ENCODE measurements around the gene LRRC10B.

Gene LRRC10B

GRCh38 chr11:61496602-61497400 lies 11.7 kb upstream of the LRRC10B start:
- ATAC-seq (no peak), DNase-seq (no peak)
- Mint-ChIP-seq H3K27ac (no peak overlapping the region), H3K27me3 (no peaks in the 10 kb centered on the region), H3K4me1 (no peaks in the 10 kb centered on the region), H3K9me3 (no peaks in the 10 kb centered on the region), H3K4me3 (no peak overlapping the region)

GRCh38 chr11:61497473-61497872 lies 11.1 kb upstream of the LRRC10B start:
- Mint-ChIP-seq H3K4me3 (no peak overlapping the region), H3K9me3 (no peaks in the 10 kb centered on the region), H3K27me3 (no peaks in the 10 kb centered on the region), H3K4me1 (no peaks in the 10 kb centered on the region), H3K27ac (no peak overlapping the region)
- ATAC-seq (no peak), DNase-seq (no peak)

DNA sequence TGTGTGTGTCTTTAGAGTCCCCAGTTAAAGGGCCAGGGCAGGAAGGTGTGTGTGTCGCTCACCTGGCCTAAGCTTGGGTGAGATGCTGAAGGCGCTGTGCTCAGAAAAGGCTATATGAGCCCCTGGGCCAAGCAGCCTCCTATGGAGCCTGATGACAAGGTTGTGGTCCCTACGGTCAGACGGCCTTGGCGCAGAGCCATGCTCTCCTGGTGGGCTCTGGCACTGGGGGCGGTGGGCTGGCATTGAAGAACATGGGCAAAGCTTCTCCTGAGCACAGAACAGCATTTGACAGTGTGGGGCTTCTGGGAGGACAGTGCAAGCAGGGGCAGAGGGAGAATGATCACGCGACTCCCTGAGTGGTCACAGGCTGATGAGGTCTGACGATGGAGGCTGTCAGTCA lies 10.7 kb upstream of the LRRC10B start:
- Mint-ChIP-seq H3K4me1 (no peaks in the 10 kb centered on the region), H3K27me3 (no peaks in the 10 kb centered on the region), H3K27ac (no peak overlapping the region), H3K4me3 (no peak overlapping the region), H3K9me3 (no peaks in the 10 kb centered on the region)
- DNase-seq, result no peak
- ATAC-seq, result no peak

- H3K4me3 Mint-ChIP-seq, result no peak overlapping the region
- ATAC-seq (no peak), DNase-seq (no peak)
- no peaks in the 10 kb centered on the region for H3K4me1 Mint-ChIP-seq
- H3K9me3 Mint-ChIP-seq, result no peaks in the 10 kb centered on the region
- no peak overlapping the region for H3K27ac Mint-ChIP-seq
- no peaks in the 10 kb centered on the region for H3K27me3 Mint-ChIP-seq
Observed at GRCh38 chr11:61498767-61499341, 9.7 kb upstream of the LRRC10B start.

GRCh38 chr11:61499816-61500491 lies 8.6 kb upstream of the LRRC10B start:
- DNase-seq (no peak), ATAC-seq (no peak)
- H3K4me1 Mint-ChIP-seq, result no peaks in the 10 kb centered on the region
- H3K27me3 Mint-ChIP-seq, result peaks cover 2% of the 10 kb centered on the region
- no peak overlapping the region for H3K4me3 Mint-ChIP-seq
- H3K27ac Mint-ChIP-seq, result no peak overlapping the region
- no peaks in the 10 kb centered on the region for H3K9me3 Mint-ChIP-seq

DNA sequence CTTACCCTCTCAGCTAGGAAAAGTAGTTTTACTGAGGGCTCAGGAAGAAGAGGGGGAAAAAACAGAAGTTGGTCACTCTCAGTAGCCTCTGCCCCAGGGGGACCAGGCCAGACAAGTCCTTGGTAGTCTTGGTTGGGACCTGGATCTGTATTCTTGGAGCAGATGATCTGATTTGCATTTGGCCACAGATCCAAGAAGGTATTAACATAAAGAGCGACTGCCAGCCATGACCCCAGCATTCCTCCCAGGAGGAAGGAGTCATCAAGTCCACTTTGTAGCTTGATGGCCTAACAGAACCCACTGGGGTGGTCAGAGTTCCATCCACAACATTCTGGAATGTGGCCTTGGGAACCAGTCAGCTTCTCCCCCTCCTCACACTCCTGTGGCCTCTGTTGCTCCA lies 6.0 kb upstream of the LRRC10B start:
- ATAC-seq, result no peak
- no peaks in the 10 kb centered on the region for H3K9me3 Mint-ChIP-seq

GRCh38 chr11:61503135-61503770 lies 5.3 kb upstream of the LRRC10B start:
- Mint-ChIP-seq H3K4me1 (peaks cover 8% of the 10 kb centered on the region), H3K9me3 (no peaks in the 10 kb centered on the region), H3K27ac (no peak overlapping the region), H3K27me3 (peaks cover 35% of the 10 kb centered on the region), H3K4me3 (no peak overlapping the region)
- no peak for ATAC-seq
- DNase-seq, result no peak

More for the DNA sequence above, 6.0 kb upstream of the LRRC10B start:
- Mint-ChIP-seq H3K4me1 (peaks cover under 1% of the 10 kb centered on the region), H3K4me3 (no peak overlapping the region), H3K27ac (no peak overlapping the region), H3K27me3 (peaks cover 28% of the 10 kb centered on the region)
- DNase-seq, result no peak

- Mint-ChIP-seq H3K9me3 (no peaks in the 10 kb centered on the region), H3K27ac (no peak overlapping the region), H3K4me3 (no peak overlapping the region), H3K4me1 (peaks cover 15% of the 10 kb centered on the region), H3K27me3 (peaks cover 48% of the 10 kb centered on the region)
- DNase-seq, result no peak
- ATAC-seq, result no peak
Observed at GRCh38 chr11:61505106-61505505, 3.4 kb upstream of the LRRC10B start.

DNA sequence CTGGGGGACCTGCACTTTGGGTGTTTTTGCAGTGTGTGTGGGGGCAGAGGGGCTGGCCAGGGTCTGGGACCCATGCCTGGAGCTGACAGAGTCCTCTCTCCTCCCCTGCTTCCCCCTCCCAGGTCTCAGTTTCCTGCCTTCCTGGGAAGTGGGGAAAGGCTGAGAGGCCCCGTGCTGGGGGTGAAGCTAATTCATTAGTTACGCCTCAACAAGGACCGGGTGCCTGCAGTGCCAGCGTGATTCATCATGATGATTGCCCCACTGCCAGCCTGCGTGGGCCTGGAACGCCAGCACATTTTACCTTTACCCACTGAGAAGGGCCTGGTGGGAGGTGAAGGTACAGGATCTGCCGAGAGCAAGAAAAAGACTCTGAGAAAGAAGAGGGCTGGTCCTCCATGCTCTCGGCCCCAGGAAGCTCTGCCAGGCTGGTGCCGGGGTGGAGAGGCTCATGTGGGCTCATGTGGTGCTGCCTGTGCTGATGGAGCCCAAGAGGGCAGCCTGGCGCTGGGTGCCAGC lies 2.9 kb upstream of the LRRC10B start:
- Mint-ChIP-seq H3K27ac (peak overlapping the region in 1 of 2 donors; percentile 54), H3K4me3 (no peak overlapping the region), H3K4me1 (peaks cover 15% of the 10 kb centered on the region), H3K27me3 (peaks cover 54% of the 10 kb centered on the region), H3K9me3 (no peaks in the 10 kb centered on the region)
- no peak for DNase-seq
- no peak for ATAC-seq

- H3K27me3 Mint-ChIP-seq, result peaks cover 68% of the 10 kb centered on the region
- ATAC-seq, result no peak
- H3K4me1 Mint-ChIP-seq, result peaks cover 15% of the 10 kb centered on the region
- no peak overlapping the region for H3K4me3 Mint-ChIP-seq
- H3K27ac Mint-ChIP-seq, result no peak overlapping the region
- H3K9me3 Mint-ChIP-seq, result no peaks in the 10 kb centered on the region
- no peak for DNase-seq
Observed at GRCh38 chr11:61507012-61507768, 1.4 kb upstream of the LRRC10B start.

DNA sequence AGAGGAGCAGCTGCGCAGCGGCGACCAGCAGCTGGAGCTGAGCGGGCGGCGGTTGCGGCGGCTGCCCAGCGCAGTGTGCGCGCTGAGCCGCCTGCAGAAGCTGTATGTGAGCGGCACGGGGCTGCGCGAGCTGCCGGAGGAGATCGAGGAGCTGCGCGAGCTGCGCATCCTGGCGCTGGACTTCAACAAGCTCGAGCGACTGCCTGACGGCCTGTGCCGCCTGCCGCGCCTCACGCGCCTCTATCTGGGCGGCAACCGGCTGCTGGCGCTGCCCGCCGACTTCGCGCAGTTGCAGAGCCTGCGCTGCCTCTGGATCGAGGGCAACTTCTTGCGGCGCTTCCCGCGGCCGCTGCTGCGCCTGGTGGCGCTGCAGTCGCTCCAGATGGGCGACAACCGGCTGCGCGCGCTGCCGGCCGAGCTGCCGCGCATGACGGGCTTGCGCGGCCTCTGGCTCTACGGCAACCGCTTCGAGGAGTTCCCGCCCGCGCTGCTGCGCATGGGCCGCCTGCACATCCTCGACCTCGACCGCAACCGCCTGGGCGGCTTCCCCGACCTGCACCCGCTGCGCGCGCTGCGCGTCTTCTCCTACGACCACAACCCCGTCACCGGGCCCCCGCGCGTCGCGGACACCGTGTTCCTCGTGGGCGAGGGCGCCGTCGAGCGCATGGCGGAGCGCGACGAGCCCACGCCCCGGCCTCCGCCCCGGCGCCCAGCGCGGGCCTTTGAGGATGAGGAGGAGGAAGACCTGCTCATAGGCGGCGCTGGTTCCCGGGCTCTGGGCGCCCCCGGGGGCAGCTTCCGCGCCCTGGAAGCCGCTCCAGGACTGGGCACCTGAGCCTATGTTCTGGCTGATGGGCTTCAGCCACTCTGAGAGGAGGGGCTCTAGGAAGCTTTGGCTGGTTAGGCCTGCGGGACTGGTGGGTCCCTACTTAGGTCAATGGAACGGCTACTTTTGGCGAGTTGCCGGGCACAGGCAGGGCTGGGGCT lies 787 bp downstream of the LRRC10B start:
- Mint-ChIP-seq H3K4me3 (peak overlapping the region; percentile 47 to 68), H3K9me3 (no peaks in the 10 kb centered on the region), H3K27ac (no peak overlapping the region), H3K4me1 (peaks cover 15% of the 10 kb centered on the region), H3K27me3 (peaks cover 87% of the 10 kb centered on the region)
- ATAC-seq (peak; percentile 86), DNase-seq (peak; percentile 66 to 81)

GRCh38 chr11:61510166-61510919 lies 1.8 kb downstream of the LRRC10B start:
- no peak overlapping the region for H3K27ac Mint-ChIP-seq
- no peak overlapping the region for H3K4me3 Mint-ChIP-seq
- H3K4me1 Mint-ChIP-seq, result peaks cover 15% of the 10 kb centered on the region
- ATAC-seq (no peak), DNase-seq (no peak)
- H3K27me3 Mint-ChIP-seq, result peaks cover 85% of the 10 kb centered on the region
- H3K9me3 Mint-ChIP-seq, result no peaks in the 10 kb centered on the region

- H3K27me3 Mint-ChIP-seq, result peaks cover 79% of the 10 kb centered on the region
- H3K4me1 Mint-ChIP-seq, result peaks cover 16% of the 10 kb centered on the region
- no peak overlapping the region for H3K27ac Mint-ChIP-seq
- ATAC-seq (no peak), DNase-seq (no peak)
- no peak overlapping the region for H3K4me3 Mint-ChIP-seq
- H3K9me3 Mint-ChIP-seq, result no peaks in the 10 kb centered on the region
Observed at GRCh38 chr11:61510974-61511373, 2.4 kb downstream of the LRRC10B start.
